Fibroblast of lung (primary cell): ENCODE results near the gene MMS22L. TPM values are rescaled to one million over a fixed set of nuclear protein-coding genes. Genes with fewer than 3 reads are reported as not detected.
A peak's percentile ranks its signal among the peaks of the same experiment; 100 is the strongest.

Source experiments
- DNase-seq, 2 donors: peaks; one replicate each; pipeline versions ENCODE4 v3.0.0 to v3.0.0-alpha.2; 2010; ENCODE audit warnings: low read depth in 2 of 2
- H2AFZ ChIP-seq: 2 replicates; pipeline ENCODE4 v1.5.1; 2012; ENCODE audit warnings: low read length, control low read depth, inconsistent platforms
- H3K27ac ChIP-seq: 2 replicates; pipeline ENCODE4 v1.5.1; 2011; ENCODE audit warnings: low read length, control low read depth; ENCODE audit not compliant: insufficient read depth
- H3K27me3 ChIP-seq: 2 replicates; pipeline ENCODE4 v1.5.1; 2011; ENCODE audit warnings: mild to moderate bottlenecking, low read length; ENCODE audit not compliant: control insufficient read depth, insufficient read depth
- H3K36me3 ChIP-seq: 2 replicates; pipeline ENCODE4 v1.5.1; 2011; ENCODE audit warnings: low read length; ENCODE audit not compliant: control insufficient read depth, insufficient read depth
- H3K4me1 ChIP-seq: 2 replicates; pipeline ENCODE4 v1.5.1; 2011; ENCODE audit warnings: low read length; ENCODE audit not compliant: control insufficient read depth, insufficient read depth; ENCODE audit errors: extremely low read depth
- H3K4me2 ChIP-seq: 2 replicates; pipeline ENCODE4 v1.5.1; 2011; ENCODE audit warnings: low read length, control low read depth; ENCODE audit not compliant: insufficient read depth; ENCODE audit errors: extremely low read depth
- H3K4me3 ChIP-seq, 4 experiments: fragments of 200-600 bp in 1 of 4; sonication (generic) in 1 of 4; replicated peaks in 1 of 4; 2 replicates each; pipeline ENCODE4 v1.5.1; 2011 to 2016; ENCODE audit warnings: low read length in 4 of 4, low read depth in 3 of 4, mild to moderate bottlenecking in 3 of 4, control low read depth in 2 of 4, inconsistent platforms in 1 of 4, mixed read lengths in 1 of 4; ENCODE audit not compliant: insufficient read depth in 1 of 4; ENCODE audit errors: control extremely low read depth in 1 of 4
- H3K79me2 ChIP-seq: 2 replicates; pipeline ENCODE4 v1.5.1; 2012; ENCODE audit warnings: mild to moderate bottlenecking, low read length, inconsistent platforms; ENCODE audit not compliant: control insufficient read depth, insufficient read depth
- H3K9ac ChIP-seq: 2 replicates; pipeline ENCODE4 v1.5.1; 2011; ENCODE audit warnings: mild to moderate bottlenecking, low read length, control low read depth; ENCODE audit not compliant: insufficient read depth
- H3K9me3 ChIP-seq: 2 replicates; pipeline ENCODE4 v1.5.1; 2012; ENCODE audit warnings: low read depth, low read length; ENCODE audit not compliant: control insufficient read depth, insufficient read depth
- H4K20me1 ChIP-seq: 2 replicates; pipeline ENCODE4 v1.5.1; 2011; ENCODE audit warnings: low read length; ENCODE audit not compliant: control insufficient read depth, insufficient read depth; ENCODE audit errors: extremely low read depth
- EZH2 ChIP-seq: IDR thresholded peaks from 2 replicates; pipeline ENCODE4 v1.5.1; 2012; ENCODE audit warnings: low read length, control low read depth, mild to moderate bottlenecking; ENCODE audit errors: missing control alignments
- polyA plus RNA-seq, 2 donors: library from polyadenylated mRNA; depleted of rRNA in 1 of 2; stranded (reverse) in 1 of 2; unstranded in 1 of 2; fragments of >200 nt; gene quantifications; 2 replicates each; pipeline ENCODE4 v1.2.1, GENCODE V29; 2011 to 2012; ENCODE audit warnings: missing spikeins in 1 of 2
- total RNA-seq: library from RNA; depleted of rRNA; stranded (reverse); fragments of >200 nt; gene quantifications from 2 replicates; pipeline ENCODE4 v1.2.1, GENCODE V29; 2014
- TF ChIP-seq, protein P1 (sequence below), 2 donors: IDR thresholded peaks in 1 of 2; conservative IDR thresholded peaks in 1 of 2; 1 replicate in 1 of 2; 2 replicates in 1 of 2; pipeline ENCODE4 v1.5.1; 2011 to 2012; ENCODE audit warnings: low read length in 2 of 2, control low read depth in 1 of 2, inconsistent platforms in 1 of 2, low read depth in 1 of 2, mild to moderate bottlenecking in 1 of 2

The MMS22L gene
- total and polyA plus RNA-seq, 2 donors (not counting 1 experiment from before 2014, with no cell fraction given) = 9.5 to 11.1 TPM

GRCh38 chr6:97240222-97240621 lies 42.8 kb downstream of the MMS22L start:
- no peaks in the 10 kb centered on the region for H4K20me1 ChIP-seq
- TF ChIP-seq, protein P1, sequence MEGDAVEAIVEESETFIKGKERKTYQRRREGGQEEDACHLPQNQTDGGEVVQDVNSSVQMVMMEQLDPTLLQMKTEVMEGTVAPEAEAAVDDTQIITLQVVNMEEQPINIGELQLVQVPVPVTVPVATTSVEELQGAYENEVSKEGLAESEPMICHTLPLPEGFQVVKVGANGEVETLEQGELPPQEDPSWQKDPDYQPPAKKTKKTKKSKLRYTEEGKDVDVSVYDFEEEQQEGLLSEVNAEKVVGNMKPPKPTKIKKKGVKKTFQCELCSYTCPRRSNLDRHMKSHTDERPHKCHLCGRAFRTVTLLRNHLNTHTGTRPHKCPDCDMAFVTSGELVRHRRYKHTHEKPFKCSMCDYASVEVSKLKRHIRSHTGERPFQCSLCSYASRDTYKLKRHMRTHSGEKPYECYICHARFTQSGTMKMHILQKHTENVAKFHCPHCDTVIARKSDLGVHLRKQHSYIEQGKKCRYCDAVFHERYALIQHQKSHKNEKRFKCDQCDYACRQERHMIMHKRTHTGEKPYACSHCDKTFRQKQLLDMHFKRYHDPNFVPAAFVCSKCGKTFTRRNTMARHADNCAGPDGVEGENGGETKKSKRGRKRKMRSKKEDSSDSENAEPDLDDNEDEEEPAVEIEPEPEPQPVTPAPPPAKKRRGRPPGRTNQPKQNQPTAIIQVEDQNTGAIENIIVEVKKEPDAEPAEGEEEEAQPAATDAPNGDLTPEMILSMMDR (conservative IDR thresholded peaks at IDR 0.05 in 1 of 2, IDR thresholded peaks at IDR 0.05 in 1 of 2; ENCODE audit: low read depth in 1 of 2, low read length in 2 of 2) = no peak
- TF ChIP-seq EZH2 = no peak
- no peak overlapping the region for H2AFZ ChIP-seq
- H3K27me3 ChIP-seq = no peaks in the 10 kb centered on the region
- no peaks in the 10 kb centered on the region for H3K4me1 ChIP-seq
- no peak overlapping the region for H3K4me3 ChIP-seq
- no peaks in the 10 kb centered on the region for H3K9me3 ChIP-seq
- H3K9ac ChIP-seq = no peak overlapping the region
- H3K4me2 ChIP-seq = no peak overlapping the region
- no peak overlapping the region for H3K27ac ChIP-seq
- DNase-seq = peak; percentile 10 to 71
- H3K79me2 ChIP-seq = no peaks in the 10 kb centered on the region
- H3K36me3 ChIP-seq = no peaks in the 10 kb centered on the region

- no peak overlapping the region for H3K4me2 ChIP-seq
- H3K27me3 ChIP-seq = no peaks in the 10 kb centered on the region
- H3K9me3 ChIP-seq = no peaks in the 10 kb centered on the region
- no peak for TF ChIP-seq EZH2
- TF ChIP-seq, protein P1 (conservative IDR thresholded peaks at IDR 0.05 in 1 of 2, IDR thresholded peaks at IDR 0.05 in 1 of 2; ENCODE audit: low read depth in 1 of 2, low read length in 2 of 2) = no peak
- H2AFZ ChIP-seq = no peak overlapping the region
- H3K36me3 ChIP-seq = no peaks in the 10 kb centered on the region
- H3K27ac ChIP-seq = no peak overlapping the region
- no peak overlapping the region for H3K9ac ChIP-seq
- H3K79me2 ChIP-seq = no peaks in the 10 kb centered on the region
- H3K4me1 ChIP-seq = no peaks in the 10 kb centered on the region
- DNase-seq = no peak
- no peak overlapping the region for H3K4me3 ChIP-seq
- H4K20me1 ChIP-seq = no peaks in the 10 kb centered on the region
Observed at GRCh38 chr6:97231911-97232310, 51.1 kb downstream of the MMS22L start.

DNA sequence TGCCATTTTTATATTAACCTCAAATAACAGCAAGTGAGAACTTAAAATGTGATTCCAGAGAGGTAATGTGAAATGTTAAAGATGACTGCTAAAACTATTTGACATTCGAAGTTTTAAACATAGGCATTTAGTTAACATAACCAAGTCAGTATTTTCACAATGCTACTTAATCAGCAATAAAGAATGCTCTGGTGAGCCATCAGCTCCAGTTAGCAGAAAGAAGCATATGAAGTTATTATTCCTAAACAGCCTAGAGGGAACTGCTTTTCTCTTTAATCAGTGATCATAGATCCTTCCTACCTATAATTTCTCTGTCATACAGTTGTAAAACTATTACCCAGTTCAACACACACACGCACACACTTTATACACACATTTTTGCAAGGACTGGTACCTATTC lies 60.1 kb downstream of the MMS22L start:
- Histone ChIP-seq H3K27me3 (no peaks in the 10 kb centered on the region), H3K79me2 (no peaks in the 10 kb centered on the region), H3K4me3 (no peak overlapping the region), H3K4me1 (no peaks in the 10 kb centered on the region), H3K9me3 (no peaks in the 10 kb centered on the region), H3K36me3 (no peaks in the 10 kb centered on the region), H3K27ac (no peak overlapping the region), H2AFZ (no peak overlapping the region), H4K20me1 (no peaks in the 10 kb centered on the region), H3K4me2 (no peak overlapping the region), H3K9ac (no peak overlapping the region)
- DNase-seq = peak in 1 of 2 donors; percentile 33
- no peak for TF ChIP-seq EZH2
- TF ChIP-seq, protein P1 (conservative IDR thresholded peaks at IDR 0.05 in 1 of 2, IDR thresholded peaks at IDR 0.05 in 1 of 2; ENCODE audit: low read depth in 1 of 2, low read length in 2 of 2) = no peak
